MM.1S (cell line): ENCODE measurements around the gene CAMK2A.

Source experiments
- EZH2 ChIP-seq: fragments of 300-600 bp; sonication (generic); optimal IDR thresholded peaks from 2 replicates; pipeline ENCODE3; 2017; ENCODE audit warnings: low read depth, mild to moderate bottlenecking, antibody characterized with exemption, low read length, mixed read lengths
- EZH2phosphoT487 ChIP-seq: fragments of 300-600 bp; sonication (generic); IDR thresholded peaks from 2 replicates; pipeline ENCODE4 v1.6.1; 2018; ENCODE audit warnings: antibody characterized with exemption, low read length
- TF ChIP-seq, protein P1 (sequence below): fragments of 300-600 bp; sonication (generic); IDR thresholded peaks from 2 replicates; pipeline ENCODE4 v1.5.1; 2016; ENCODE audit warnings: antibody characterized with exemption, low read length, mixed read lengths

DNA sequence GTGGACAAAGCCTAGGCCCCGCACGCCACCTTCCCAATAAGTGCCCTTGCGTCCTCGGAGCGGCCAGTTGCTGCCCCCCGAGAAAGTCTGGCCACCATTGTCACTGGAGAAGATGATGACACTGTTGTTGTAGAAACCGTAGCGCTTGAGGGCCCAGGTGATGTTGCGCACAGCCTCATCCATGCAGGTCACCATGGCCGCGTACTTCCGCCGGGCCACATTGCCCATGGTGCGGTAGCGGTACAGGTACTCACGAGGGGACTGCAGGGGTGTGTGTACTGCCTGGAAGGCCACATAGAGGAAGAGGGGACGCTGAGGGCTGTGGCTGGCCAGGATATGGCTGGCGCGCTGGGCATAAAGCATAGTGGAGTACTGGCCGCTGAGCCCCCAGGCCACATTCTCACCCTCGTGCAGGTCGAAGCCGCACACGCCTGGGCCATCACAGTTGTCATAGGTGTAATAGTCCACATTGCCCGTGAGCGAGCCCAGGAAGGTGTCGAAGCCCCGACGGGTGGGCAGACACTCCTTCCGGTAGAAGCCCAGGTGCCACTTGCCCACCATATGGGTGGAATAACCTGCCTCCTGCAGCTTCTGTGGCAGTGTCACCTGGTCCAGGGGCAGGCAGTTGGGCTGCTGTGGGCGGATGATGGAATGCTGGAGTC lies 8.5 kb upstream of the CAMK2A start:
- TF ChIP-seq, protein P1, sequence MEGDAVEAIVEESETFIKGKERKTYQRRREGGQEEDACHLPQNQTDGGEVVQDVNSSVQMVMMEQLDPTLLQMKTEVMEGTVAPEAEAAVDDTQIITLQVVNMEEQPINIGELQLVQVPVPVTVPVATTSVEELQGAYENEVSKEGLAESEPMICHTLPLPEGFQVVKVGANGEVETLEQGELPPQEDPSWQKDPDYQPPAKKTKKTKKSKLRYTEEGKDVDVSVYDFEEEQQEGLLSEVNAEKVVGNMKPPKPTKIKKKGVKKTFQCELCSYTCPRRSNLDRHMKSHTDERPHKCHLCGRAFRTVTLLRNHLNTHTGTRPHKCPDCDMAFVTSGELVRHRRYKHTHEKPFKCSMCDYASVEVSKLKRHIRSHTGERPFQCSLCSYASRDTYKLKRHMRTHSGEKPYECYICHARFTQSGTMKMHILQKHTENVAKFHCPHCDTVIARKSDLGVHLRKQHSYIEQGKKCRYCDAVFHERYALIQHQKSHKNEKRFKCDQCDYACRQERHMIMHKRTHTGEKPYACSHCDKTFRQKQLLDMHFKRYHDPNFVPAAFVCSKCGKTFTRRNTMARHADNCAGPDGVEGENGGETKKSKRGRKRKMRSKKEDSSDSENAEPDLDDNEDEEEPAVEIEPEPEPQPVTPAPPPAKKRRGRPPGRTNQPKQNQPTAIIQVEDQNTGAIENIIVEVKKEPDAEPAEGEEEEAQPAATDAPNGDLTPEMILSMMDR = no peak
- TF ChIP-seq EZH2 (no peak), EZH2phosphoT487 (no peak)
